Activated T-helper 1 cell treated with anti-CD3 and anti-CD28 coated beads, Interleukin-12 subunit alpha, Interleukin-12 subunit beta, Interleukin-2, Interleukin-4 antibody, amounts not matched to agents 30 ng/mL and 10 ng/mL and 1 ng/mL, durations not matched to agents 14 hours and 24 hours and 36 hours (primary cell): ENCODE measurements around the gene VWA1. TPM values are rescaled to one million over a fixed set of nuclear protein-coding genes. Genes with fewer than 3 reads are reported as not detected.
"Not testable (repeated sequence)": the region's sequence is repeated elsewhere in the genome, so short reads cannot be mapped to it uniquely, and the experiment has no call there.

Experiments used
- DNase-seq: peaks from one replicate; pipeline ENCODE4 v3.0.0; 2021; ENCODE audit warnings: low spot score
- H3K27ac Mint-ChIP-seq: one replicate; pipeline ENCODE4 v1.8.0; 2021; ENCODE audit warnings: mild to moderate bottlenecking, mixed read lengths
- H3K27me3 Mint-ChIP-seq: one replicate; pipeline ENCODE4 v1.8.0; 2022; ENCODE audit warnings: mild to moderate bottlenecking, moderate library complexity, mixed read lengths; ENCODE audit not compliant: insufficient read depth
- H3K36me3 Mint-ChIP-seq: one replicate; pipeline ENCODE4 v1.8.0; 2021; ENCODE audit warnings: low read depth, mixed read lengths
- H3K4me1 Mint-ChIP-seq: one replicate; pipeline ENCODE4 v1.8.0; 2021; ENCODE audit warnings: low read depth, mixed read lengths
- H3K4me3 Mint-ChIP-seq: one replicate; pipeline ENCODE4 v1.8.0; 2021; ENCODE audit warnings: mild to moderate bottlenecking, moderate library complexity, mixed read lengths
- H3K9me3 Mint-ChIP-seq: one replicate; pipeline ENCODE4 v1.8.0; 2021; ENCODE audit warnings: mixed read lengths
- intact Hi-C: fragments of 100-400 bp; cut with micrococcal nuclease; formaldehyde crosslinking; loops from one replicate; pipeline ENCODE4 v1.15.1; 2024
- total RNA-seq: library from RNA; stranded (reverse); gene quantifications from 2 replicates; pipeline ENCODE4 v1.2.3, GENCODE V29; 2022

The VWA1 gene
- total RNA-seq, 1 donor from 2014 or later, result 5.5 TPM

GRCh38 chr1:1421907-1422464 is 13.5 kb upstream of the VWA1 start:
- no peaks in the 10 kb centered on the region for H3K36me3 Mint-ChIP-seq
- no peak overlapping the region for H3K27ac Mint-ChIP-seq
- H3K4me1 Mint-ChIP-seq, result peaks cover 10% of the 10 kb centered on the region
- no peak for DNase-seq
- intact Hi-C loops, result no loop called here
- no peak overlapping the region for H3K4me3 Mint-ChIP-seq
- no peaks in the 10 kb centered on the region for H3K9me3 Mint-ChIP-seq
- peaks cover 10% of the 10 kb centered on the region for H3K27me3 Mint-ChIP-seq

- Mint-ChIP-seq H3K36me3 (no peaks in the 10 kb centered on the region), H3K4me3 (no peak overlapping the region), H3K27ac (no peak overlapping the region), H3K4me1 (peaks cover 8% of the 10 kb centered on the region), H3K9me3 (no peaks in the 10 kb centered on the region), H3K27me3 (peaks cover 10% of the 10 kb centered on the region)
- no peak for DNase-seq
- intact Hi-C loops, result no loop called here
These were observed 12.8 kb upstream of the VWA1 start for GRCh38 chr1:1422465-1423244.

- no peak overlapping the region for H3K27ac Mint-ChIP-seq
- H3K4me1 Mint-ChIP-seq, result peaks cover 2% of the 10 kb centered on the region
- no peaks in the 10 kb centered on the region for H3K9me3 Mint-ChIP-seq
- H3K36me3 Mint-ChIP-seq, result no peaks in the 10 kb centered on the region
- DNase-seq, result no peak
- no peak overlapping the region for H3K4me3 Mint-ChIP-seq
- H3K27me3 Mint-ChIP-seq, result peaks cover 10% of the 10 kb centered on the region
- intact Hi-C loops, result no loop called here
These were observed 12.3 kb upstream of the VWA1 start for GRCh38 chr1:1423245-1423597.

- intact Hi-C loops, result no loop called here
- no peak overlapping the region for H3K27ac Mint-ChIP-seq
- H3K36me3 Mint-ChIP-seq, result no peaks in the 10 kb centered on the region
These were observed 10.8 kb upstream of the VWA1 start for GRCh38 chr1:1424707-1425106.

GRCh38 chr1:1425426-1425752 is 10.1 kb upstream of the VWA1 start:
- H3K36me3 Mint-ChIP-seq, result no peaks in the 10 kb centered on the region
- no peak for DNase-seq
- H3K4me1 Mint-ChIP-seq, result no peaks in the 10 kb centered on the region
- H3K27ac Mint-ChIP-seq, result no peak overlapping the region
- H3K27me3 Mint-ChIP-seq, result peaks cover 26% of the 10 kb centered on the region
- intact Hi-C loops, result no loop called here
- H3K9me3 Mint-ChIP-seq, result no peaks in the 10 kb centered on the region
- H3K4me3 Mint-ChIP-seq, result no peak overlapping the region

More at GRCh38 chr1:1424707-1425106, 10.8 kb upstream of the VWA1 start:
- no peaks in the 10 kb centered on the region for H3K4me1 Mint-ChIP-seq
- no peak overlapping the region for H3K4me3 Mint-ChIP-seq
- H3K9me3 Mint-ChIP-seq, result no peaks in the 10 kb centered on the region
- DNase-seq, result no peak
- H3K27me3 Mint-ChIP-seq, result peaks cover 22% of the 10 kb centered on the region

- intact Hi-C loops, result no loop called here
- no peak overlapping the region for H3K27ac Mint-ChIP-seq
- no peak for DNase-seq
- no peaks in the 10 kb centered on the region for H3K9me3 Mint-ChIP-seq
- H3K4me1 Mint-ChIP-seq, result no peaks in the 10 kb centered on the region
- H3K36me3 Mint-ChIP-seq, result no peaks in the 10 kb centered on the region
- H3K4me3 Mint-ChIP-seq, result no peak overlapping the region
- H3K27me3 Mint-ChIP-seq, result peaks cover 26% of the 10 kb centered on the region
These were observed 9.6 kb upstream of the VWA1 start for GRCh38 chr1:1425753-1426495.

GRCh38 chr1:1426496-1427105 is 8.9 kb upstream of the VWA1 start:
- no peaks in the 10 kb centered on the region for H3K36me3 Mint-ChIP-seq
- H3K4me1 Mint-ChIP-seq, result no peaks in the 10 kb centered on the region
- peaks cover 28% of the 10 kb centered on the region for H3K27me3 Mint-ChIP-seq
- no peaks in the 10 kb centered on the region for H3K9me3 Mint-ChIP-seq
- intact Hi-C loops, result no loop called here
- H3K27ac Mint-ChIP-seq, result no peak overlapping the region
- no peak overlapping the region for H3K4me3 Mint-ChIP-seq
- DNase-seq, result no peak

GRCh38 chr1:1427106-1427819 is 8.2 kb upstream of the VWA1 start:
- Mint-ChIP-seq H3K4me3 (no peak overlapping the region), H3K9me3 (no peaks in the 10 kb centered on the region), H3K4me1 (no peaks in the 10 kb centered on the region), H3K27me3 (peaks cover 26% of the 10 kb centered on the region), H3K27ac (no peak overlapping the region), H3K36me3 (no peaks in the 10 kb centered on the region)
- no peak for DNase-seq
- intact Hi-C loops, result no loop called here

- Mint-ChIP-seq H3K4me3 (no peak overlapping the region), H3K4me1 (no peaks in the 10 kb centered on the region), H3K27me3 (peaks cover 24% of the 10 kb centered on the region), H3K27ac (no peak overlapping the region), H3K36me3 (no peaks in the 10 kb centered on the region), H3K9me3 (no peaks in the 10 kb centered on the region)
- DNase-seq, result no peak
- intact Hi-C loops, result no loop called here
These were observed 7.7 kb upstream of the VWA1 start for GRCh38 chr1:1427820-1428148.

- intact Hi-C loops, result no loop called here
- no peak for DNase-seq
- Mint-ChIP-seq H3K4me3 (peak overlapping the region; percentile 20), H3K27ac (peak overlapping the region; percentile 59), H3K36me3 (no peaks in the 10 kb centered on the region), H3K9me3 (no peaks in the 10 kb centered on the region), H3K4me1 (no peaks in the 10 kb centered on the region), H3K27me3 (peaks cover 24% of the 10 kb centered on the region)
These were observed 7.3 kb upstream of the VWA1 start for GRCh38 chr1:1428174-1428573.

- H3K4me1 Mint-ChIP-seq, intact Hi-C loops: not testable (repeated sequence)
- H3K27me3 Mint-ChIP-seq, result peaks cover 24% of the 10 kb centered on the region
These were observed 6.5 kb upstream of the VWA1 start for GRCh38 chr1:1428967-1429366.

GRCh38 chr1:1429671-1430073 is 5.8 kb upstream of the VWA1 start:
- Mint-ChIP-seq H3K4me3 (no peak overlapping the region), H3K9me3 (no peaks in the 10 kb centered on the region), H3K27me3 (peaks cover 24% of the 10 kb centered on the region), H3K27ac (no peak overlapping the region), H3K36me3 (no peaks in the 10 kb centered on the region), H3K4me1 (no peaks in the 10 kb centered on the region)
- intact Hi-C loops, result no loop called here
- no peak for DNase-seq

More at GRCh38 chr1:1428967-1429366, 6.5 kb upstream of the VWA1 start:
- not testable (repeated sequence) for H3K9me3 Mint-ChIP-seq, H3K4me3 Mint-ChIP-seq, H3K27ac Mint-ChIP-seq, DNase-seq, H3K36me3 Mint-ChIP-seq
